GM19463 (cell line): ENCODE measurements around the gene SPAG4.

Experiments
- ATAC-seq: cut with Tn5 transposase; IDR thresholded peaks from one replicate; pipeline ENCODE4 v1.9.1; 2021; ENCODE audit warnings: mild to moderate bottlenecking, moderate library complexity; ENCODE audit not compliant: unreplicated experiment

The SPAG4 gene

GRCh38 chr20:35619196-35620095, 3.8 kb downstream of the SPAG4 start:
- ATAC-seq: peak; percentile 39

DNA sequence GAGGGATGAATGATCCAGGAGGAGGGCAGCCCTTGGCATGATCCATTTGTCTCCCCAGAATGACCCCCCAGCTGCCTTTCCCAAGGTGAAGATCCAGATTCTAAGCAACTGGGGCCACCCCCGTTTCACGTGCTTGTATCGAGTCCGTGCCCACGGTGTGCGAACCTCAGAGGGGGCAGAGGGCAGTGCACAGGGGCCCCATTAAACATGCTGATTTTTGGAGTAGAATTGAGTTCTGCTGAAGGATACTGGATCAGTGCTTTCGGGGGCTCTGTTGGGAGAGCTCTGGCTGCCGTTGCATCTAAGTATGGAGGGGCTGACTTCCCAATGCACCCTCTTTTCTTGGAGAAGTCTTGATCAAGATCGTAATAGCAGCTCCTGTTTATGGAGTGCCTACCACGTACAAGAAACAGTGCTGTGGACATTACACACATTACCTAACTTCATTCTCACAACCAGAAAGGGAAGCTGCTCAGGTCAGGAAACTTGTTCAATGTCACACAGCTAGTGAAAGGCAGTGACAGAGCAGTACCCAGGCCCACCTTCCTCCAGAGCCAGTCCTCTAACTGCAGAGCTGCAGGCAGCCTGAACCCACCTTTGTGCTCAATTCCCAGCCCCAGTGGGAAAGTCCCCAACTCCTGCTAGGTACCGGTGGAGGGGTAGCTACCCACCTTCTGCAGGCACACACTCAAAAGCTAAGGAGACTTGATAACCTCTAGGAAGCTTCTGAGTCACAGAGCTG, 5.4 kb downstream of the SPAG4 start:
- no peak for ATAC-seq

GRCh38 chr20:35621560-35621946, 5.9 kb downstream of the SPAG4 start:
- ATAC-seq: no peak

GRCh38 chr20:35625584-35626385, 10.2 kb downstream of the SPAG4 start:
- no peak for ATAC-seq

GRCh38 chr20:35626386-35627001, 10.9 kb downstream of the SPAG4 start:
- ATAC-seq: no peak

GRCh38 chr20:35627121-35627520, 11.5 kb downstream of the SPAG4 start:
- no peak for ATAC-seq

GRCh38 chr20:35629427-35630145, 14.0 kb downstream of the SPAG4 start:
- ATAC-seq: no peak

DNA sequence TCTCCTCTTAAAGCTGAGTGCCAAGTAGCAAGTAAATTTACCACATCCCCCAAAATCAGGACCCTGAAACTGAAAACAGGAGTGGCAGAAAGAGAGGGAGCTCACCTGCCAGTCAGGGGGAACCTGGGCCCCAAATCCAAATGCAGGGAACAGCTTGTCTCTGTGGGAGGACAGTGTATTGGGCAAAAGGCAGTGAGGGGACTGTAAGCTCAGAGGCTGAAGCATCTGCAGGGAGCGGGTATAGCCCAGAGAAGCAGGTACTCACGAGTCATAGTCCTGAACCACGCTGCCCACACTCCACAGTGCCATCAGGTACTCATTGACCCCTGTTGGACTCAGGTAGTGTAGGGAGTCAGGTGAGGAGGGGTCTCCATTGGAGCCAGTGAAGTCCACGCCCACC, 15.0 kb downstream of the SPAG4 start:
- ATAC-seq: no peak

GRCh38 chr20:35632539-35633115, 17.0 kb downstream of the SPAG4 start:
- ATAC-seq: no peak

GRCh38 chr20:35635652-35636051, 20.0 kb downstream of the SPAG4 start:
- no peak for ATAC-seq

GRCh38 chr20:35636095-35636494, 20.5 kb downstream of the SPAG4 start:
- no peak for ATAC-seq

DNA sequence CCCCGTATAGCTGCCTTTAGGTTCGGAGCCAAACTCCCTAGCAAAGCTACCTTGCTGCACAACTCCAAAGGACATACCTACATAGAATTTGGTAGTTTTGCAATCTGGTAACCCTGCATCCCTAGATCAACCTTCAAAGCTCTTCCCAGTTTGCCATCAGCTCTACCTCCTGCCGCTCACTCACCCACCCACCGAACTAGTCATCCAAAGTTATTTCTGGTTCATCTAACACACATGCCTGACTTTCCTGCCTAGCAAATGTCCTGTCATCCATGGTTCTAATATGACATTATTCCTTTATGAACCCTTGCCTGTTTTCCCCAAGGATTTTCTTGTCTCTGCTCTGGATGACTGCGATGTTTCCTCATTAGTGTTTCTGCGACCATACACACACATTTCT, 21.6 kb downstream of the SPAG4 start:
- no peak for ATAC-seq

DNA sequence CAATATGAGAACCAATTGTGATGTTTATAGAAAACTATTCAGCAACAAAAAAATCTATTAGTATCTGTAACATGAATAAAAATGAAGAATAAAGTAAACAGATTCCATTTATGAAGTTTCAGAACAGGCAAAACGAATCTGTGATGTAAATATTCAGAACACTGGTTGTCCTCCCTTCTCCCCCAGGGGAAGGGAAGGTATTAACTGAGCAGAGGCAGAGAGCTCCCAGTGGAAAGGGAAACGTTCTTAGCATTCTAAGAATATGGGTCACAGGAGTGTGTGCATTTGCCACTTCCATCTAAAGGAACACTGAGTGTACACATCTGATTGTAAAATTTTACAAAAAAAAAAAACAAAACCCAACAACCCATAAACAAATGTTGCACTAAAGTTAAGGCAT, 23.1 kb downstream of the SPAG4 start:
- ATAC-seq: no peak

DNA sequence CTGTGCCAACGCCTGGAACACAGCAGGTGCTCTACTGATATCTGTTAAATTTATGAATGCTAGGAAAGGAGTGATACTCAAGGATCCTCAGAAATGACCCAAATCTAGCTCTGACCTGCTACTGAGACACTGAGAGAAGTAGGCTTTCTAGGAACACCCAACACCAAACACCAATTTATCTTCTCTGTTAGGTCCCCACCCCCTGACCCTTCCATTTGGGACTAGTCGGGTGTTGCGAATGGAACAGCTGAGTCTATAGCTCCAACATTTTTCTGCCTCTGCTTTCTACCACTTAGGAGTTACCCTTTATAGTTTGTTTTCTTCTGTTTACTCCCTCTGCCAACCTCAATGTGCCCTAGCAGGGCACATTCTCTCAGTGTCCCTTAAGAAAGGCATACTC, 25.1 kb downstream of the SPAG4 start:
- no peak for ATAC-seq

DNA sequence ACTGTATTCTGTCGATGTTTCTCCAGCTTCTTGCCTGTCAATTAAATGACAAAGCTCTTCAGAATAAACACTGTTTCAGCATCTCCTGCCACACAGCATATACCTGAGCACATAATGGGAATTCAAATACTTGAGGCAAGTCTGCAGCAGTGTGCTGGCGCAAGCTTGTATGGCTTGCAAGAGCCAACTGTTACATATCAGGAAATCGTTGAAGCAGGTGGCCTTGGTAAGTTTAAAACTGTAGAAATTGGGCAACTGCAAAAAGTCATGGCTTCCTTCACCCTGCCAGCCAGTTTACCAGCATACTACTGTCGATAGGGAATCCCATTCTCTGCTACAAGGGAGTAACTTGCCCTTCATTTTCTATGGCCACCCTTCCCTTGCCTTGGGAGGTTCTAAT, 26.1 kb downstream of the SPAG4 start:
- no peak for ATAC-seq

GRCh38 chr20:35643045-35643444, 27.4 kb downstream of the SPAG4 start:
- ATAC-seq: no peak

DNA sequence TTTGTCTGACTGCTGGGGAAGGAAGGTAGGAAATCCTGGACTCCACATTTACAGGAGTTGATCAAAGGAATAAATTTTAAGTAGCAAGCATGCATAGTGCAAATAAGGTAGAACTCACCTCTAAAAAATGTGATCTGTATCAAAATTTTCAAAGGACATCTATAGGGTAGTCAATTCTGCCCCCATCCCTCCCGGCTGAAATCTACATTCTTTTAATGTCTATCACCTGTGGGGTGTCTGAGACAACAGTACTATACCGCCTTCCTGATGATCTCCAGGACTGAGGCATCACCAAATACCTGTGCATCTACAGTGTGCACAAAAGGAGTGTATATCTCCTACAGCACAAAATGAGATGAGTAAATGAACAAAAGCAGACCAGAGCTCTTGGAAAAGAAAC, 29.2 kb downstream of the SPAG4 start:
- ATAC-seq: no peak

- no peak for ATAC-seq
Observed at GRCh38 chr20:35648836-35649235, 33.2 kb downstream of the SPAG4 start.

GRCh38 chr20:35650632-35651031, 35.0 kb downstream of the SPAG4 start:
- ATAC-seq: no peak

DNA sequence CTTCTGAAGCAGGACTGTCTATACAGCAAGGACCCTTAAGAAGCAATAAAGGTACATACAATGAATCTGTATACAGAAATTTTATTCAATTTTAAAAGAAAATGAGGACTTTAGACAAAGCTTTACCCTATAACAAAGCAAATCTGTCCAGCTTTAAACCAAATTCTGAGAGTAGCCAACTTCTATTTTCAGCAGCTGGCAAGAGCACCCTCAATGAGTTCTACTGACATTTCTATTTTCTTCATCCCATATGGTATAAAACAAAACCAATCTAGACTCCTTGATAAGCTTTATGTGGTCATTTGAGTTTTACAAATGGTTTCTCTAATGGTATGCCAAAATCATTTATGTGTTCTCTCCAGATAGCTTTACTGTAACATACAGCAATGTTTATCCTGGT, 36.3 kb downstream of the SPAG4 start:
- ATAC-seq: no peak
